ENCODE measurements around the gene RIOK3. TPM values are rescaled to one million over a fixed set of nuclear protein-coding genes. Genes with fewer than 3 reads are reported as not detected.
"Not testable (repeated sequence)": the region's sequence is repeated elsewhere in the genome, so short reads cannot be mapped to it uniquely, and the experiment has no call there.

The RIOK3 gene, protein sequence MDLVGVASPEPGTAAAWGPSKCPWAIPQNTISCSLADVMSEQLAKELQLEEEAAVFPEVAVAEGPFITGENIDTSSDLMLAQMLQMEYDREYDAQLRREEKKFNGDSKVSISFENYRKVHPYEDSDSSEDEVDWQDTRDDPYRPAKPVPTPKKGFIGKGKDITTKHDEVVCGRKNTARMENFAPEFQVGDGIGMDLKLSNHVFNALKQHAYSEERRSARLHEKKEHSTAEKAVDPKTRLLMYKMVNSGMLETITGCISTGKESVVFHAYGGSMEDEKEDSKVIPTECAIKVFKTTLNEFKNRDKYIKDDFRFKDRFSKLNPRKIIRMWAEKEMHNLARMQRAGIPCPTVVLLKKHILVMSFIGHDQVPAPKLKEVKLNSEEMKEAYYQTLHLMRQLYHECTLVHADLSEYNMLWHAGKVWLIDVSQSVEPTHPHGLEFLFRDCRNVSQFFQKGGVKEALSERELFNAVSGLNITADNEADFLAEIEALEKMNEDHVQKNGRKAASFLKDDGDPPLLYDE
- total RNA-seq: 10 to 100 TPM; 62.8 to 72.6 TPM

DNA sequence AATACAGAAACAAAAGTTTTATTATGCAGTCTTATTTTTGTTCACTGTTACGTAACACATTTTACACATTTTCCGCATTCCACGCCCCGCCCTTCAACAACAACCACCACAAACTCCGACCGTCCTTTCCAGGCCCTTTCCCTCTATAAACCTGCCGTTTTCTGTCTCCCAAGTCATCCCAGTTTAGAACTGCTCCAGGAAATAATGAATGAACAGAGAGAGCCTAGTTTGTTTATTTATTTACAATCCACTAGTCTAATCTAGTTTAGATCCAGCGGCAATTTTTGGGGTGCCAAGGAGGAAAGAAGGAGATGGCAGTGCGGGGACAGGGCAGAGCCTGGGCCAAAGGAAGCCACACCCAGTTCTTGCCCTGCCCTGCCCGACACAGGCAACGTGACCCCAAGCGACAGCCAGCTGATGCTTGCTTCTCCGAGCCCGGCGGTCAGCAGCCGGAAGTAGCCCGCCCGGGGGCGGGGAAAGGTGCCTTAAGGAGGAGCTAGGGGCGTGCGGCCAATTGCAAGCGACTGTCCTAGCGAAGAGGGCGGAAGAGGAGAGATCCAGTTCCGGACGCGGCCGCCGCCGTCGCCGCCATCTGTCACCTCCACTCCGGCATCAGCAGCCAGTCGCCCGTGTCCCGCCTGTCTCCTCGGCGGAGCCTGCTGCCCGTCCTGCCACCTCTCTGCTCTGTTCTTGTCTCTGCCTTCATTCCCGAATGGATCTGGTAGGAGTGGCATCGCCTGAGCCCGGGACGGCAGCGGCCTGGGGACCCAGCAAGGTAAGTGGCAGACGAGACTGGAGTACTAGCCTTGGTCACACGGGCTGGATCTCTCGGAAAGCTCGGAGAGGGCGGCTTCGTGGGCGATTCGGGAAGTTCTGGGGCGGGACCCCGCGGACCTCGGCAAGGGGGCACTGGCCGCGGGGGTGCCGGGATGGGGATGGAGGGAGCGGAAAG lies at the start of gene RIOK3:
Gene RIOK3 (plus strand): TSS at position 560 of the 952 bp plus-strand sequence. CDS start 153 bp downstream, at position 713.
- ATAC-seq (ENCODE audit: low read depth) (peak; percentile 96), DNase-seq (peak; percentile 93)
- Mint-ChIP-seq H3K9me3 (no peaks in the 10 kb centered on the region), H3K4me1 (peaks cover 34% of the 10 kb centered on the region), H3K4me3 (peak within 1 kb of the TSS; percentile 99), H3K36me3 (peaks cover 7% of the 10 kb centered on the region), H3K27me3 (peaks cover 6% of the 10 kb centered on the region), H3K27ac (peak within 1 kb of the TSS; percentile 87)
- POLR2A ChIA-PET: interaction anchor here (0.6 to 1.7 kb wide), 8 partner anchors 9 to 382 kb away, joined by 3 to 8 read pairs (median 3); partner anchors contain the start of gene NPC1

DNA sequence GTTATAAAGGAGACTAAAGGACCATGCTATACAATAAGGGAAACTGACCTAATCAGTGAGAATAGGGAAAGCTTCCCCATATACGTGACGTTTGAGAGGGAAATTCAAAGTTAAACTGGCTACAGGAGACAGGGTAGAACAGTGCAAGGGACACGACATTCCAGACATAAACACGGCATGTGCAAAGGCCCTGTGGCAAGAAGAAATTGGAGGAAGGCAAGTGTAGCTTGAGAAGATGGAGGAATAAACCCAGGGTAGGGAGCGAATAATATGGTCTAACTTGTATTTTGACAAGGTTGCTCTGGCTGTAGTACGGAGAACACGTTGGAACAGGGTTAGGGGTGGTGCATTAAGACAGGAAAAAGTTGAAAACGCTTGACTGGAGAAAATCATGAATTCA lies 49.8 kb upstream of the RIOK3 start:
- POLR2A ChIA-PET: no interaction called here
- no peak for DNase-seq
- no peak for ATAC-seq (ENCODE audit: low read depth)
- Mint-ChIP-seq H3K27me3 (no peaks in the 10 kb centered on the region), H3K4me1 (peaks cover 7% of the 10 kb centered on the region), H3K27ac (no peak overlapping the region), H3K36me3 (peaks cover 5% of the 10 kb centered on the region), H3K9me3 (no peaks in the 10 kb centered on the region), H3K4me3 (no peak overlapping the region)

DNA sequence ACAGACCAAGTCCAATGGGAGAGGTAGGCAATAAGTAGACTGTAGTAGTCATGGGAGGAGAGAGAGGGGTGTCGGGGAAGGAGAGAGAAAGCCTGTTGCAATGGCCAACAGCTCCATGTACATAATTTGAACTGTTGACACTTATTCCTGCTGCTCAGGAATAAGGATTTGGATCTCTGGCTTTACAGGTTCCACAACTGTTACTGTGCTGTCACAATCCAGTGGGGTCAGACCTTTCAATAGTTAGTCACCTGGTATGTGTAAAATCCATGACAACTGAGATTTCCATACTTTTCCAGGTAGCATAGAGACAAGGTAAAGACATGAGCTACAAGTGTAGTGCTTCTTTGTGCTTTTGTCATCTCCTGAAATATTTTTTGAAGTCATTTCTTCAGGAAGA lies 47.5 kb upstream of the RIOK3 start:
- no peaks in the 10 kb centered on the region for H3K27me3 Mint-ChIP-seq
- DNase-seq (no peak), ATAC-seq (ENCODE audit: low read depth) (no peak)
- H3K27ac Mint-ChIP-seq: no peak overlapping the region
- no peaks in the 10 kb centered on the region for H3K9me3 Mint-ChIP-seq
- no peak overlapping the region for H3K4me3 Mint-ChIP-seq
- H3K4me1 Mint-ChIP-seq: peaks cover 5% of the 10 kb centered on the region
- POLR2A ChIA-PET: no interaction called here
- peaks cover 5% of the 10 kb centered on the region for H3K36me3 Mint-ChIP-seq

DNA sequence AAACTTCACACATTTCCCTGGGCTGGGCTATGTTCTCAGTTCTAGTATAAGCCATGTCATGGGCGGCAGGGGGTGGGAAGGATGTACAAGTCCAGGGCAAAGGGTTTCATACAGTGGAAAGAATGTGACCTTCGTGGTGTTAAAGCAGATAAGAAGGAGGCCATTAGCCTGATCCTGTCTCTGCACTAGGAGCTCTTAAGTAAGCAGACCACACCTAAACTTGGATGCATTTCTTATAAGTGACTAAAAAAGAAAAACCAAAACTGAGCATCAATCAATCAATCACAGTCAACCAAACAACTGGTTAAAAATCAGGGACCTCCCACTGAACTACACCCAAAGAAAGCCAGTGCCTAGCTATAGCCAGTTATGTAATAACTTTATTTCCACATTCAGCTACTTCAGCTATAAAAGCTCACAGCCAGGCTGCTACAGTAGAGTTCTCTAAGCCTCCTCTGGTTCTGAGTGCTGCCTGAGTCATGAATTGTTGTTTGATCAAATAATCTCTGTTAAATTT lies 46.8 kb upstream of the RIOK3 start:
- Mint-ChIP-seq H3K36me3 (peaks cover 3% of the 10 kb centered on the region), H3K27me3 (no peaks in the 10 kb centered on the region), H3K4me1 (peaks cover 5% of the 10 kb centered on the region), H3K4me3 (no peak overlapping the region), H3K9me3 (no peaks in the 10 kb centered on the region), H3K27ac (no peak overlapping the region)
- POLR2A ChIA-PET: no interaction called here
- DNase-seq (no peak), ATAC-seq (ENCODE audit: low read depth) (no peak)

DNA sequence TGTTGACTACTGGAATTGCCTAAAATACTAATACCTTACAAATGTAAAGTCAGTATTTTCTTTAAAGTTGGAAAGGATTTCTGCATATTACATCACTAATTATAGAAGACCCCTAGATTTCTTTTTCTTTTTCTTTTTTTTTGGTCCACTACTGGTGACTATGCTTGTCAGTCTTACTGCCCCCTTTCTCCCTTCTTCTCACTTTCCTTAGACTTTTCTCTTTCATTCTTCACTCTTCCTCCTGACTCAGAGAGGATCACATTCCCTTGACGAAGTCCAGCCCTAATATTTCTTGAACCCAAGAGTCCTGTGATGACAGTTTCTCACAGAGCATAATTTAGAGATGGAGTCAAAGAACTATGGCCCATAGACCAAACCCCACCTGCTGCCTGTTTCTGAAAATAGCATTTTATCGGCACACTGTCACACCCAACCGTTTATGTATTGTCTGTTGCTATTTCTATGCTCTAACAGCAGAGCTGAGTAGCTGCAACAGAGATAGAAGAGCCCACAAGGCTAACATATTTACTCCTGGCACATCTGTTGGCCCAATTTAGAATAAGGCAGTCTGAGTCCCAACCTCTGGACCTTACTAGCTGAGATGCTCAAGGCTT lies 40.6 kb upstream of the RIOK3 start:
- ATAC-seq (ENCODE audit: low read depth): no peak

DNA sequence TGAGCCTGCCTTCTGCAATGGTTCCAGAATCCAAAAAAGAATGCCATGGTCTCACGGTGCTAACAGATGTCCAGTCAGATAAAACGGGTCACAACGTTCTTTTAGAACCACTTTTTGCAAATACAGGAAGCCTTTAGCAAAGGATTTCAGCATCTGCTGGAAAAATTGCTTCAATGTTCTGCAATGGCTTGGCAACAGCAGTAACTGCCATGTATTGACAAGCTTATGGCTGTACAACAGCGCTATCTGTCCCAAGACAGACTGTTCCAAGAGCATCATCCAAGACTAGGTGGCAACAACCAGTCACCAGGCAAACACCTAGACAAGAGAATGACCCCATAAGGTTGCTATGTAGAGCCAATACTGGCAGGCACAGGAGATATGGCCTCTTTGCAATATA lies 37.6 kb upstream of the RIOK3 start:
- Mint-ChIP-seq H3K27ac (no peak overlapping the region), H3K27me3 (no peaks in the 10 kb centered on the region), H3K36me3 (no peaks in the 10 kb centered on the region), H3K9me3 (no peaks in the 10 kb centered on the region), H3K4me3 (no peak overlapping the region), H3K4me1 (no peaks in the 10 kb centered on the region)
- no peak for DNase-seq
- no peak for ATAC-seq (ENCODE audit: low read depth)
- POLR2A ChIA-PET: no interaction called here

More for the DNA sequence above, 40.6 kb upstream of the RIOK3 start:
- Mint-ChIP-seq H3K4me3 (no peak overlapping the region), H3K4me1 (no peaks in the 10 kb centered on the region), H3K27ac (no peak overlapping the region), H3K9me3 (no peaks in the 10 kb centered on the region), H3K27me3 (no peaks in the 10 kb centered on the region), H3K36me3 (no peaks in the 10 kb centered on the region)
- no peak for DNase-seq
- POLR2A ChIA-PET: no interaction called here

DNA sequence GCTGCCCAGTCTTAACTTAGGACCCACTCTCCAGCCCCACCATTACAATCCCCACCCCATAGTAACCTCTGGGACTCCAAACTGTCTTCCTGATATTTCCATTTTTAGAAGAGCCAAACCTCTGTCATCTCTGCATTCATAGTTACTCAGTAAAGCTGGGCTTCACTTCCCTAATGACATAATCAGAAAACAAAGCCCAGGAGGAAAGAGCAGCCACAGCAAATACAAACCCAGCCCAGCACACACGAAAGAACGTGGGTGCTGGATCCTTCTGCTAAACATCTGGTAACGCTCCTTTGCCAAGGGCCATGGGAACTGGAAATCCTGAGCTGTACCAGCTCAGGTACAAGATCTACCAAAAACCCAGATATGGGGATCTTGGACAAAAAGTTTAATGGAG lies 36.8 kb upstream of the RIOK3 start:
- no peaks in the 10 kb centered on the region for H3K9me3 Mint-ChIP-seq
- no peaks in the 10 kb centered on the region for H3K4me1 Mint-ChIP-seq
- POLR2A ChIA-PET: no interaction called here
- DNase-seq (no peak), ATAC-seq (ENCODE audit: low read depth) (no peak)
- no peaks in the 10 kb centered on the region for H3K27me3 Mint-ChIP-seq
- no peak overlapping the region for H3K27ac Mint-ChIP-seq
- no peak overlapping the region for H3K4me3 Mint-ChIP-seq
- H3K36me3 Mint-ChIP-seq: no peaks in the 10 kb centered on the region

DNA sequence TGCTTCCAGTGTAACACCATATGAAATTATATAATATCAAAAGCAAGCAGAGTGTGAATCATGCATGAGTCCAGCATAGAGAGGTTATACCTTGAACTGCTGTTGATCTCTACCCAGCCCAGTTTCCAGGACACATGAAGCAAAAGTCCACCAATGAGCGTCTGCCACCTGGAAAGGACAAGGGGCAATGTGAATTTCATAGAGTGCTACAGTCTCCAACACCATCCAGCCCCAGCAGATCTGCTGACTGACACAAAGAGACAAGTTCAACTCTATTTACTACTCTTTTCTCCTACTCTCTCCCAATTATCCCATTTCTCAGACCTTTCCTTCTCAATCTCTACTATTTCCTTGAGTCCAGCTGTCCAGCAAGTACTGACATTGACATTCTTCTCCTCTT lies 31.8 kb upstream of the RIOK3 start:
- Mint-ChIP-seq H3K4me3 (no peak overlapping the region), H3K27ac (no peak overlapping the region), H3K4me1 (peaks cover 6% of the 10 kb centered on the region), H3K36me3 (peaks cover 1% of the 10 kb centered on the region), H3K27me3 (no peaks in the 10 kb centered on the region), H3K9me3 (no peaks in the 10 kb centered on the region)
- POLR2A ChIA-PET: no interaction called here
- DNase-seq: no peak
- ATAC-seq (ENCODE audit: low read depth): no peak

DNA sequence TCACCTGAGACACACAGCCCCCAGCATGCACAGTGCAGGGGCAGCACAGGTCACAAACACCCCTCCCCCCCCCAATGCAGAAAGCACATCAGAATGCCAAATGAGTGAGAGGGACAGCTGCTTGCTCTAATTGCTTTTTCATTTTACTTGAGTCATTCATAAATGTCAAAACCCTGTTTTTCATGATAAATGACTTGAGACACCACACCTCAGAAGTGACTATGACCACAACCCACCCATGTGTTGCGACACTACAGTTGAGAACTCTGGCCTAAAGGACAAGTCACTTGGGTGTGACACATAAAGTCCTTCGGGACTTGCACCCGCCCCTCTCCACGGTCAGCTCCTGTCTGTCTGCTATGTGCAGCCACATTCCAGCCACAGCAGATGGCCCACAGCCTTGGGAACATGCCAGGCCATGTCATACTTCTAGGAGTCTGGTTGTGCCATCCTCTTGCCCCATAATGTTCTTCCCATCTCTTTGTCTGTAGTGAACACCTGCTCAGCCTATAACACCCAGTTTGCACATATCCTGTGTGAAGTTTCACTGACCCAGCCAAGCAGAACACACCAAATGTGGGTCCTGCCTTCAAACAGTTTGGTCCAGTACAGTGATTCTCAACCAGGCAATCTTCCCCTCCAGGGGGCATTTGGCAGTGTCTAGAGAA lies 30.2 kb upstream of the RIOK3 start:
- no peaks in the 10 kb centered on the region for H3K27me3 Mint-ChIP-seq
- no peaks in the 10 kb centered on the region for H3K9me3 Mint-ChIP-seq
- no peak overlapping the region for H3K27ac Mint-ChIP-seq
- H3K4me1 Mint-ChIP-seq: peaks cover 6% of the 10 kb centered on the region
- H3K36me3 Mint-ChIP-seq: peaks cover 3% of the 10 kb centered on the region
- H3K4me3 Mint-ChIP-seq: no peak overlapping the region
- POLR2A ChIA-PET: no interaction called here
- DNase-seq (no peak), ATAC-seq (ENCODE audit: low read depth) (no peak)

DNA sequence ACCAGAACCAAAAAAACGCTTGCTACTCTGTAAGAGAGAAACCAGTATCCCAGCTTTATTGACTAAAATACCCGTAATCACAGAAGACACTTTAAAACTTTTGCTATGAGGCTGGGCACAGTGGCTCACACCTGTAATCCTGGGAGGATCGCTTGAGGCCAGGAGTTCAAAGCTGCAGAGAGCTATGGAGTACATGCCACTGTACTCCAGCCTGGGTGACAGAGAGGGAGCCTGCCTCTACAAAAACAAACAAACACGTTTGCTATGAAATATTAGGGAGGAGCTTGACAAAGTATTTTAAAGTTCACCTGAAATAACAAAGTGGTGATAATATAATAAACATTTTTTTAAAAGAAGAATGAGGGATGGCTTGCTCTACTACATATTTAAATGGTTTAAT lies 28.5 kb upstream of the RIOK3 start:
- POLR2A ChIA-PET: no interaction called here
- H3K27ac Mint-ChIP-seq: no peak overlapping the region
- no peaks in the 10 kb centered on the region for H3K27me3 Mint-ChIP-seq
- peaks cover 10% of the 10 kb centered on the region for H3K36me3 Mint-ChIP-seq
- no peak for DNase-seq
- no peak for ATAC-seq (ENCODE audit: low read depth)
- H3K4me1 Mint-ChIP-seq: peaks cover 6% of the 10 kb centered on the region
- no peak overlapping the region for H3K4me3 Mint-ChIP-seq
- peaks cover 2% of the 10 kb centered on the region for H3K9me3 Mint-ChIP-seq

DNA sequence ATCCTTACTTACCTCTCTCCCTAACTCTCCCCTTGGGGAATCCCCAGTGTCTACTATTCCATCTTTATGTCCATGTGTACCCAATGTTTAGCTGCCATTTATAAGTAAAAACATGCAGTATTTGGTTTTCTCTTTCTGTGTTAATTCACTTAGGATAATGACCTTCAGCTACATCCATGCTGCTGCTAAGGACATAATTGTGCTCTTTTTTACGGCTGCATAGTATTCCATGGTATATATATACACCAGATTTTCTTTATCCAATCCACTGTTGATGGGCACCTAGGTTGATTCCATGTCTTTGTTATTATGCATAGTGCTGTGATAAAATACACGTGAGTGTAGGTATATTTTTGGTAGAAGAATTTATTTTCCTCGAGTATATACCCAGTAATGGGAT lies 24.3 kb upstream of the RIOK3 start:
- H3K36me3 Mint-ChIP-seq: peaks cover 10% of the 10 kb centered on the region
- DNase-seq (no peak), ATAC-seq (ENCODE audit: low read depth) (no peak)
- no peak overlapping the region for H3K4me3 Mint-ChIP-seq
- H3K9me3 Mint-ChIP-seq: peaks cover 2% of the 10 kb centered on the region
- no peaks in the 10 kb centered on the region for H3K27me3 Mint-ChIP-seq
- no peak overlapping the region for H3K27ac Mint-ChIP-seq
- H3K4me1 Mint-ChIP-seq: no peaks in the 10 kb centered on the region
- POLR2A ChIA-PET: no interaction called here

DNA sequence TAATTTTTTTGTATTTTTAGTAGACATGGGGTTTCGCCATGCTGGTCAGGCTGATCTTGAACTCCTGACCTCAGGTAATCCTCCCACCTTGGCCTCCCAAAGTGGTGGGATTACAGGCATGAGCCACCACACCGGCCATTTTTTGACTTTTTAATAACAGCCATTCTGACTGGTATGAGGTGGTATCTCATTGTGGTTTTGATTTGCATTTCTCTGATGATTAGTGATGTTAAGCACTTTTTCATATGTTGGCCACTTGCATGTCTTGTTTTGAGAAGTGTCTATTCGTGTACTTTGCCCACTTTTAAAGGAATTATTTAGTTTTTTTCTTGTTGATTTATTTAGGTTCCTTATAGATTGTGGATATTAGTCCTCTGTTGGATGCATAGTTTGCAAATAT lies 23.5 kb upstream of the RIOK3 start:
- ATAC-seq (ENCODE audit: low read depth); H3K27ac Mint-ChIP-seq; H3K4me3 Mint-ChIP-seq; DNase-seq; H3K9me3 Mint-ChIP-seq; POLR2A ChIA-PET; H3K27me3 Mint-ChIP-seq; H3K4me1 Mint-ChIP-seq: not testable (repeated sequence)
- H3K36me3 Mint-ChIP-seq: peaks cover 10% of the 10 kb centered on the region

DNA sequence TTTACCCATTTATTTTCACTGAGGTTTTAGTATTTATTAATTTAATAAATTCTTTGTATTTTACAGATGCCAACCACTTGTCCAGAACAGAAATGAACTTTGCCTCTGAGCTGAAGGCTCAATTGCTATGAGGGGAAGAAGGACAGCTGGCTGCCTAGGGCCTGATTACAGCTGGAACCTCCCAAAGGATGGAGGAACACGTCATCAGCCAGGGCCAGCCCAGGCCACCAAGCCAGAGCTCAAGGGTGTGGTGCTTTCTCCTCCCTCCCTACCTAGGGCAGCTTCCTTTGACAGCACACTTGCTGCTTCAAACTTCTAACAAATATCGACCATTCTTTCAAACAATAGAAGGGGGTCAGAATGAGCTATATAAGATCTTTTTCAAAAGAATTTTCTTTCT lies 19.7 kb upstream of the RIOK3 start:
- Mint-ChIP-seq H3K4me1 (peaks cover 10% of the 10 kb centered on the region), H3K9me3 (peaks cover 2% of the 10 kb centered on the region), H3K4me3 (no peak overlapping the region), H3K27ac (no peak overlapping the region), H3K27me3 (no peaks in the 10 kb centered on the region), H3K36me3 (peaks cover 7% of the 10 kb centered on the region)
- POLR2A ChIA-PET: no interaction called here
- DNase-seq (no peak), ATAC-seq (ENCODE audit: low read depth) (no peak)

All from activated naive CD8-positive, alpha-beta T cell treated with anti-CD3 and anti-CD28 coated beads, Interleukin-2, amount 10 ng/mL, durations not matched to agents 7 days and 5 days (primary cell).